Measurements from ENCODE around the gene TAF10. TPM values are rescaled to one million over a fixed set of nuclear protein-coding genes. Genes with fewer than 3 reads are reported as not detected.

The TAF10 gene
- total and polyA plus RNA-seq, 9 donors, result 40.0 to 183 (median 76.8) TPM

DNA sequence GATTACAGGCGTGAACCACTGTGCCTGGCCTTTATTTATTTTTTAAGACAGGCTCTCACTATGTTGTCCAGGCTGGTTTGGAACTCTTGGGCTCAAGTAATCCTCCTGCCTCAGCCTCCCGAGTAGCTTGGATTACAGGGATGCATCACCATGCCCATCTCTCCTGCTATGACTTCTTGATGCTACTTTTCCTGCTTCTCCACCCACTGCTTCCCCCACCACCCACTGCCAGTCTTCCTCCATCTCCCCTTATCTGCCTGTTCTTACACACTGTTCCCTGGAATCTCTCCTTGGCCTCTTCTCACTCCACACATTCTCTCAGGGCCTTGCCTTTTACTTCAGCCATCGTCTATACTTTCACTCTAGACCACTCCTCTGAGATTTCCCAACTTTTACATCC lies 24.5 kb upstream of the TAF10 start:
- H3K4me1 ChIP-seq (ENCODE audit: insufficient read depth), result peaks cover 10% of the 10 kb centered on the region
- peak overlapping the region in 1 of 2 donors; percentile 56 for H3K27ac ChIP-seq
- H3K9me3 ChIP-seq, result no peaks in the 10 kb centered on the region
- 71 to 77% (median 72%) methylated on average over 3 of the region's 3 CpGs for WGBS, 3 donors
- H3K27me3 ChIP-seq, result no peaks in the 10 kb centered on the region
- TF ChIP-seq POLR2A (IDR thresholded peaks at IDR 0.05) (no peak), EP300 (IDR thresholded peaks at IDR 0.05) (no peak), CTCF (IDR thresholded peaks at IDR 0.05) (no peak)
- no peak overlapping the region for H3K4me3 ChIP-seq
- H3K36me3 ChIP-seq, result no peaks in the 10 kb centered on the region
- DNase-seq, result peak in 1 of 5 donors; percentile 11
- intact Hi-C loops (cut with DNase I), result no loop called here

DNA sequence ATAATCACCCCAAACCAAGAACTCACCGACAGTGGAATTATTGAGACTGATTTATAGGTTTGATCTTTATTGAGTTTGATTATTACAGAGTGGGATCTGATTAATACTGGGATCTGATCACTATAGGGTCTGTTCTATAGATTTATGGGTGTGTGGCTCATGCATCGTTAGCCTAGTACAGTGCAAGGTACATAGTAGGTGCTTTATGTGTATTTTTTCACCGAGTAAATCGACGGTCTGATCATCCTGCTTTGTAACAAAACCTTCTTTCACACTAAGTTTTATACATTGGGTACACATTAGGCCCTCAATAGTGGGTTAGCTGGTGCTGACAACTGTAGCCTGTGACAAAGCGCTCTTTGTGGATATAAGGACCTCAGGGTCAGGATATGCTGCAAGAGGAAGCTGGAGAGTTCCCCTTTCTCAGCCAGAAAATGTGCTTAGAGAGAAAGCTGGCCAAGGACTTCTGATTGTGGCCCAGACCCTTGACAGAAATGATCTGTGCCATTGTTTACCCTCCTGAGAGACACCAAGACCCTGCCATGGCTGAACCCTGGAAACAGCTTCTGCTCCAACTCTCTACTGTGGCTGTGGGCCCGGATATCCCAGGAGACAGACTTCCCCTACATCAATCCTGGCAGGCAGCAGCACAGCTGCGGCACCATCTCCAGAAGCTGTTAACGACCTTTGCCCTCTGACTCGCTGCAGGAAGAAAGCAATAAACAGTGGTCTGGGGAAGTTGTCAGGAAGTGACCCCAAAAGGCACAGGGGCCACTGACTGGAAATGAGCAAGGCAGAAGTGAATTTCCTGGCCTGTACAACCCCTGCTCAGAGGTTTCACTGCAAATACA lies 23.3 kb upstream of the TAF10 start:
- peak; percentile 55 to 71 (median 59) for DNase-seq
- H3K4me1 ChIP-seq (ENCODE audit: insufficient read depth), result peaks cover 10% of the 10 kb centered on the region
- WGBS, 3 donors, result 39 to 43% (median 42%) methylated on average over 10 of the region's 10 CpGs
- no peaks in the 10 kb centered on the region for H3K27me3 ChIP-seq
- H3K36me3 ChIP-seq, result no peaks in the 10 kb centered on the region
- no peaks in the 10 kb centered on the region for H3K9me3 ChIP-seq
- no peak overlapping the region for H3K4me3 ChIP-seq
- no peak for TF ChIP-seq POLR2A (IDR thresholded peaks at IDR 0.05)
- TF ChIP-seq CTCF (IDR thresholded peaks at IDR 0.05), result no peak
- TF ChIP-seq EP300 (IDR thresholded peaks at IDR 0.05), result no peak
- intact Hi-C loops (cut with DNase I), result no loop called here
- peak overlapping the region in 1 of 2 donors; percentile 56 for H3K27ac ChIP-seq

DNA sequence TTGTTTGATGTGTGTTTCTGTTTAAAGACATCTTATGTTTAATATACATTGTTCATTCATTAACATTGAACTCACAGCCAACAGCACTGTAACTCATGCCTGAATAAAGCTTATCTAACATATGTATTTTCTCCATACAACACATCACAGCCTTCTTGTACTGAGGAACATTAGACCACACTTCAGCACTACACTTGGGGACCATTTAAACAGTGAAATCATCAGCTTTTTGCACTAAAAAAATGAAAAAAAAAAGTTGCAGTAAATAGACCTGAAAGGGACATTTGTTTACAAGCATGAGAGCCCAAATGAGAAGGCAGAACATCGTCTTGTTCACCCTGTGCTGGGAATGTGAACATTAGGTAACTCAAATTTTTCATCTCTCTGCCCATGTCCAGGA lies 22.5 kb upstream of the TAF10 start:
- H3K27me3 ChIP-seq, result no peaks in the 10 kb centered on the region
- H3K9me3 ChIP-seq, result no peaks in the 10 kb centered on the region
- H3K36me3 ChIP-seq, result no peaks in the 10 kb centered on the region
- TF ChIP-seq CTCF (IDR thresholded peaks at IDR 0.05) (no peak), EP300 (IDR thresholded peaks at IDR 0.05) (no peak), POLR2A (IDR thresholded peaks at IDR 0.05) (no peak)
- H3K27ac ChIP-seq, result no peak overlapping the region
- H3K4me3 ChIP-seq, result no peak overlapping the region
- peaks cover 10% of the 10 kb centered on the region for H3K4me1 ChIP-seq (ENCODE audit: insufficient read depth)
- 45 to 73% (median 71%) methylated on average over 1 of the region's 1 CpG for WGBS, 3 donors
- intact Hi-C loops (cut with DNase I), result no loop called here
- DNase-seq, result no peak

DNA sequence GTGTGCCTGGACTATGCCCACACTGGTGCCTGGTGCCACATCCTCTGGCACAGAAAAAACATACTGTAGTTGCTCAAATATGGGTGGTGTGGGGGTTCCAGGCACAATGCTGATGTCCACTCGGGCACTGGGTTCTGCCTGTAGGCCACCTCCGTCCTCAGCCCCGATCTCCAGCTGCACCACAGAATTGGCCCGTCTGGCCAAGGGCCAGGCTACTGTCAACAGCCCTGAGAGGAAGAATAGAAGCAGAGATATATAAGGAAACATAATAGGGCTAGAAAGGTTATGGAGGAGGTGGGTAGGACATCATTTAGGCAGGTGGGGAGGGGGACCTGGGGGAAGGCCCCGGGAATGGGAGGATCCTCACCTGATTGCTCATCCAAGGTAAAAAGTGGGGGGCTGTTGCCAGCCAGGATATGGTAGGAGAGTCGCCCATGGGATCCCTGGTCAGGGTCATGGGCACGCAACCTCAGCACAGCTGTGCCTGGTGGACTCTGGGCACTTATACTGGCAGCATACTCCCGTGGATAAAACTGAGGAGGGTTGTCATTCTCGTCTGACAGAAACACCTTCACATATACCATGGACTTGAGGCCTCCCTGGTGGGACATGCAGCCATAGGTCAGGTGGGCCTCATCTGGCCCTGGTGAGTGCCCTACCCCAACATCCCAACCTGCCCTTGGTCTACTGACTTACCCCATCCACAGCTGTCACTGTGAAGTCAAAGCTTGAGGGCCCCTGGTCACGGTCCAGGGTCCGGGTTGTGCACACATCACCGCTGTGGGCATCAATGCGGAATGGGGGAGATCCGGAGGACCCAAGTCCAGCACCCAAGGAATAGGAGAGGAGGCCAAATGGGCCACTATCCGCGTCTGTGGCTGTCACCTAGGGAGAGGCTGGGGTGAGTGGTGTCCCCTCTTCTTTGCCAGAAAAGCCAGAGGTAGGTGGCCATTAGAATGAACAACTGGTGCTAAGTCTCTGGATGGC lies 21.7 kb upstream of the TAF10 start:
- Histone ChIP-seq H3K9me3 (no peaks in the 10 kb centered on the region), H3K4me1 (ENCODE audit: insufficient read depth) (peaks cover 10% of the 10 kb centered on the region), H3K27me3 (no peaks in the 10 kb centered on the region), H3K4me3 (no peak overlapping the region), H3K36me3 (no peaks in the 10 kb centered on the region), H3K27ac (no peak overlapping the region)
- intact Hi-C loops (cut with DNase I), result no loop called here
- TF ChIP-seq CTCF (IDR thresholded peaks at IDR 0.05) (no peak), EP300 (IDR thresholded peaks at IDR 0.05) (no peak), POLR2A (IDR thresholded peaks at IDR 0.05) (no peak)
- peak in 1 of 5 donors; percentile 15 for DNase-seq
- WGBS, 3 donors, result 89 to 91% (median 91%) methylated on average over 16 of the region's 16 CpGs
